ENCODE data around the gene PLXNA4. TPM values are rescaled to one million over a fixed set of nuclear protein-coding genes. Genes with fewer than 3 reads are reported as not detected.

PLXNA4 gene
- total RNA-seq, 4 donors from 2014 or later, result 4.8 to 19.7 (median 10.7) TPM

GRCh38 chr7:132504852-132505251 is 71.4 kb downstream of the PLXNA4 start:
- H3K36me3 ChIP-seq, result peaks cover 0 to 6% of the 10 kb centered on the region in 2 donors
- H3K27ac ChIP-seq, result no peak overlapping the region
- H3K4me1 ChIP-seq, result peaks cover 0 to 18% (median 0%) of the 10 kb centered on the region in 3 donors
- ATAC-seq, result no peak
- no peak overlapping the region for H3K4me3 ChIP-seq
- 49 to 76% methylated on average over 7 to 11 of the region's 11 CpGs for WGBS, 2 donors (ENCODE audit: low coverage in 1 of 2)
- no peaks in the 10 kb centered on the region for H3K9me3 ChIP-seq
- no peaks in the 10 kb centered on the region for H3K27me3 ChIP-seq
- TF ChIP-seq POLR2A (IDR thresholded peaks at IDR 0.05) (no peak), EP300 (IDR thresholded peaks at IDR 0.05) (no peak), POLR2AphosphoS5 (IDR thresholded peaks at IDR 0.05) (no peak), CTCF (IDR thresholded peaks at IDR 0.05) (no peak)

- Histone ChIP-seq H3K4me1 (peaks cover 0 to 11% (median 0%) of the 10 kb centered on the region in 3 donors), H3K27ac (no peak overlapping the region), H3K36me3 (peaks cover 0 to 6% of the 10 kb centered on the region in 2 donors), H3K9me3 (no peaks in the 10 kb centered on the region), H3K27me3 (no peaks in the 10 kb centered on the region), H3K4me3 (no peak overlapping the region)
- 94% methylated on average over 2 of the region's 5 CpGs; no CpG with 5 or more reads in 1 of the 2 donors for WGBS, 2 donors (ENCODE audit: low coverage in 1 of 2)
- no peak for ATAC-seq
- TF ChIP-seq POLR2AphosphoS5 (IDR thresholded peaks at IDR 0.05) (no peak), EP300 (IDR thresholded peaks at IDR 0.05) (no peak), POLR2A (IDR thresholded peaks at IDR 0.05) (no peak), CTCF (IDR thresholded peaks at IDR 0.05) (no peak)
Observed at GRCh38 chr7:132504071-132504470, 72.2 kb downstream of the PLXNA4 start.

GRCh38 chr7:132503415-132503814 is 72.9 kb downstream of the PLXNA4 start:
- Histone ChIP-seq H3K4me1 (peaks cover 0 to 11% (median 0%) of the 10 kb centered on the region in 3 donors), H3K27me3 (no peaks in the 10 kb centered on the region), H3K36me3 (peaks cover 0 to 6% of the 10 kb centered on the region in 2 donors), H3K4me3 (no peak overlapping the region), H3K27ac (no peak overlapping the region), H3K9me3 (no peaks in the 10 kb centered on the region)
- ATAC-seq, result no peak
- no peak for TF ChIP-seq EP300 (IDR thresholded peaks at IDR 0.05)
- no peak for TF ChIP-seq CTCF (IDR thresholded peaks at IDR 0.05)
- TF ChIP-seq POLR2AphosphoS5 (IDR thresholded peaks at IDR 0.05), result no peak
- TF ChIP-seq POLR2A (IDR thresholded peaks at IDR 0.05), result no peak

DNA sequence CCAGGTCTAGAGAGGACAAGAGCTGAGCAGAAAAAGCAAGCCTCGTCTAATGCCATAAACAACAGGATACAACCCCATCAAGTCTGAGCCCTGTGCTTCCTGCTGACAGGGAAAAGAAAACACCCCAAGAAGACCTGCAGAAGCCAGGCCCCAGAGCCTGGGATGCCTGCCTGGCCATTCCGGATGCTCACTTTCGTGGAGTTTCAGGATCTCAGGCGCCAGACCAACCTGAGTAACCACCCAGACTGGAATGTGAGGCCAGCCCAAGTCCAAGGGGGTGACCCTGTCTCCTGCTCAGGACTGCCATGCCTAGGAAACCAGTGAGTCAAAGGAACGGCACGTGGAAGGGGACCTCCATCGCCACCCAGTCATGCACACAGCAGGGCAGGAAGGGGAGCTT is 74.3 kb downstream of the PLXNA4 start:
- Histone ChIP-seq H3K4me1 (peaks cover 0 to 11% (median 0%) of the 10 kb centered on the region in 3 donors), H3K27ac (no peak overlapping the region), H3K36me3 (no peaks in the 10 kb centered on the region), H3K9me3 (no peaks in the 10 kb centered on the region), H3K4me3 (no peak overlapping the region), H3K27me3 (no peaks in the 10 kb centered on the region)
- TF ChIP-seq POLR2AphosphoS5 (IDR thresholded peaks at IDR 0.05) (no peak), EP300 (IDR thresholded peaks at IDR 0.05) (no peak), CTCF (IDR thresholded peaks at IDR 0.05) (no peak), POLR2A (IDR thresholded peaks at IDR 0.05) (no peak)
- WGBS, 2 donors (ENCODE audit: low coverage in 1 of 2), result 92% methylated on average over 6 of the region's 7 CpGs; no CpG with 5 or more reads in 1 of the 2 donors
- ATAC-seq, result peak; percentile 20

DNA sequence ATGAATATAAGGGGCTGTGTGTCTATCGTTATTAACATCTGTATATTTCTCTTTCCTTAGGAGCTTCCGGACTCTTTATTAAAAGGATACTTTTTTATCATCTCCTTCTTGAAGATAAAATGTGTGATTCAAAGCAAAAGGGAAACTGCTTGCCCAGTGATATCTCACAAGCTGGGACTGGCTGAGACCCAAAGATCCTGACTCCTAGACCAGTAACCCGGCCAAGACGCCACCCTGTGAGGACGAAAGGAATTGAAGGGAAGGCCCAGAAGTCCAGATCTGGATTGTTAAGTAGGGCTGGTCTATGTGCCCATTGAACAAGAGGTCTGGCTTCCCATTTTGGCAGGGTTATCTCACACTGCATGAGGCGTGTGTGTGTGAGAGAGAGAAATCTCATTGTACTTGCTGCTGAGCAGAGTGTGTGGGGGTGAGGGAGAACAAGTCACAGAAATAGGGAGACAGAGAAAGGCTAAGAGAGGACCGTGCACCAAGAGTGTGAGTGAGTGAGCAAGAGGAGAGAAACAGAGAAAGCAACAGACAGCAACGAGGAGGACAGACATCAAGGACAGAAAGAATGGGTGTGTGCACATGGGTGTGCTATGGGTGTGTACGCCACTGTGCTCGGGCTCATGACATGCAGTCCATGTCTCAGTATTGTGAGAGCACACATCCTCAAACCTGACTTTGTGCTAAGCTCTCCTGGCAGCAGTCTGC is 75.4 kb downstream of the PLXNA4 start:
- TF ChIP-seq POLR2AphosphoS5 (IDR thresholded peaks at IDR 0.05), result peak; percentile 50
- TF ChIP-seq CTCF (IDR thresholded peaks at IDR 0.05), result peak in 3 of 4 experiments; percentile 27 to 56 (median 50)
- TF ChIP-seq POLR2A (IDR thresholded peaks at IDR 0.05), result no peak
- ATAC-seq, result peak; percentile 67
- no peaks in the 10 kb centered on the region for H3K36me3 ChIP-seq
- peaks cover 0 to 11% (median 0%) of the 10 kb centered on the region in 3 donors for H3K4me1 ChIP-seq
- WGBS, 2 donors (ENCODE audit: low coverage in 1 of 2), result 41% methylated on average over 8 to 10 of the region's 10 CpGs
- H3K9me3 ChIP-seq, result no peaks in the 10 kb centered on the region
- H3K27me3 ChIP-seq, result no peaks in the 10 kb centered on the region
- no peak overlapping the region for H3K27ac ChIP-seq
- H3K4me3 ChIP-seq, result no peak overlapping the region

Data from gastroesophageal sphincter (tissue), 4 donors.